ENCODE results near the gene SMIM29.

GRCh38 chr6:34285448-34286164, 36.8 kb upstream of the SMIM29 start:
- TF ChIP-seq CTCF (IDR thresholded peaks at IDR 0.05) = no peak
- no peak for TF ChIP-seq POLR2A (IDR thresholded peaks at IDR 0.05)

All from esophagus squamous epithelium (tissue), 4 donors.